Activated CD4-positive, alpha-beta T cell treated with anti-CD3 and anti-CD28 coated beads, Interleukin-2, Interleukin-4, amounts not matched to agents 100 ng/mL and 50 ng/mL, durations not matched to agents 16 hours and 8 hours (primary cell): ENCODE data around the gene SCGN.
A peak's percentile ranks its signal among the peaks of the same experiment; 100 is the strongest.

ENCODE experiments used
- DNase-seq: peaks from one replicate; pipeline ENCODE4 v3.0.0-alpha.2; 2020; ENCODE audit warnings: low spot score

Gene SCGN

DNA sequence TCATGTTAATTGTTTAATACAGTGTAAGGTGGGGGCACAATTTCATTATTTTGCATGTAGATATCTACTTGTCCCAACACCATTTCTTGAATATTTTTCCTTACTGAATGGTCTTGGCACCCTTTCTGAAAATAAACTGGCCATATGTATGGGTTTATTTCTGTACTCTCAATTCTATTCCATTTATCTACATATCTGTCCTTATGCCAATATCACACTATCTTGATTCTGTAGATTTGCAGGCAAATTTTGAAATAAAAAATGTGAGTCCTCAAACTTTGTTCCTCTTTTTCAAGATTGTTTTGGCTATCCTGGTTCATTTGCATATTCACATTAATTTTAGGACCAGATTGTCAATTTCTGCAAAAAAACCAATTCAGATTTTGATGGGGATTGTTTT lies 34.8 kb downstream of the SCGN start:
- no peak for DNase-seq

DNA sequence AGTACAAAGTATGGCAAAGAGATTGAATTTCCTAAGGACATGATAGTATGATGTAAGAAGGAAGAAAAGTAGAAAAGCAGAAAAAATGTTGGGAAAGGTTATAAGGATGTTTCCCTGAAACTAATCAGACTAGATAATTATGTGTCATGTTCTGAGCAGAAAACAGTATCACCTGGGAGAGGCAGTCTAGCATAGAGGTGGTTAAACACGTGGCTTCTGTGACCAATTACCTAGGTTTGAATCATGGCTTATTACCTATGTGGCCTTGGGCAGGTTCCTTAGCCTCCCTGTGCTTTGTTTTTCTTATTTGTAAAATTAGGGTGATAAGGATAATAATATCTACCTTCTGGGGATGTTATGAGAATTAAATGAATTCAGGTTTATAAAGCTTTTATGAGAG lies 38.0 kb downstream of the SCGN start:
- DNase-seq = no peak

DNA sequence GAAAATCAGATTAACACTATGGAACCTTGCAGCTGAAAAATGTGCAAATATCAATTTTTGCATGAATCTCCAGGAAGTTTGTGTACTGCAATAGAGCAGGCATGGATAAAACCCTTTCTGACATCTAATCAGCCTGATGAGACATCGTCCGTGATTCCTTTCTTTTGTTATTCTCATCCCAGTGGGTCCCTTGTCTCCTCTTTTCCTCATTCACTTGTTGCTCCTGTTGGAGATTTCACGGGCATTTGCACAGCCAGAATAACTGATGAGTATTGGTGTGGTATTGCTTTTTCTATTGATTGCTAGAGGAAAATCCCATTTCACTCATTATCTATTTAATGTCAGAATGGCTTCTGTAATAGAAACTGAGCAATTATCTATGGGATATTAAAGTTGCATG lies 39.9 kb downstream of the SCGN start:
- no peak for DNase-seq

DNA sequence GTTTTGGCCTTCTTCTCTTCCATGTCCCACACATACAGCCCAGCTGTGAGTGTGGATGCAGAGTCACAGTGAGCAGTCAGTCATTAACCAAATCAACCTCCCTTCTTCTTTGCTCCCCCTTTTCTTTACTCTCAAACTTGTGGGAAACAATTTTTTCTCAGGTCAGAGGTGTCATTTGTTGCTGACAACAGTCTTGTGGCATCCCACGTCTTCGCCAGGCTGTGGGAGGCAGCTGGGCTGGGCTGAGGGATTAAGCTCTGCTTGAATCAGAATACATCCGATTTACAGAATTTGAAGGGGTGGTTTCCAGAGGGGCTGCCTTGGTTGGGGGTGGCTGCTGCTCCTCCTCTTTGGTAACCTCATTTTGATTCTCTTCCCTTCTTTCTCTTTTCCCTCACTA lies 40.5 kb downstream of the SCGN start:
- DNase-seq = no peak

DNA sequence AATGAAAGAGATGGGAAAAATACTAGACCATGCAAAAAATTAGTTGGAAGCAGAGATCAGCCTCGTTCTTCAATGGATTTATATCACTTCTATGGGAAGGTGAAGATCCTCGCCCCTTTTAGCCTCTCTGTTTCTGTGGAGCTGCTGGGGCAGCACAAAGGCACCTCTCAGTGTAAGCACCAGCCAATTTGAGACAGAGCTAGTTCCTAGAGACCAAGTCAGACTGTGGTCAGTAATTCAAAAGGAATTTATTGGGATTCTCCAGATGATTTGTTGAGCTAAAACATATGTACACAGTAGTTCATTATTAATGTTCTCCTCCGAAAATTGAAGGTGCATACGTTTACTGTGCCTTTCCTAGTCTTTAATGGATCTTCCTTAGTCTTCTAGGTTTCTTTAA lies 42.4 kb downstream of the SCGN start:
- DNase-seq = no peak

DNA sequence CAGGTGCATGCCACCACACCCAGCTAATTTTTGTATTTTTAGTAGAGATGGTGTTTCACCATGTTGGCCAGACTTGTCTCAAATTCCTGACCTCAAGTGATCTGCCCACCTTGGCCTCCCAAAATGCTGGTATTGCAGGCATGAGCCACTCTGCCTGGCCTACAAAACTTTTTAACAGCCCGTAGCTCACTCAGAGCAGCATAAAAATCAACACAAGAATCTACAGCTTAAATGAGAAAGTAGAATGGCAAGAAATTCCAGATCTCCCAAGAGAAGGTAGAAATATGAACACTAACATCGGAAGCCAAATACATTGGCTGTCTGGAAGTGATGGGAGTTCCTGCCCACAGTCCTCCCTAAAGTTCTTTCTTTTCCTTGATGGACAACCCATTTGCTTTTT lies 43.7 kb downstream of the SCGN start:
- no peak for DNase-seq

DNA sequence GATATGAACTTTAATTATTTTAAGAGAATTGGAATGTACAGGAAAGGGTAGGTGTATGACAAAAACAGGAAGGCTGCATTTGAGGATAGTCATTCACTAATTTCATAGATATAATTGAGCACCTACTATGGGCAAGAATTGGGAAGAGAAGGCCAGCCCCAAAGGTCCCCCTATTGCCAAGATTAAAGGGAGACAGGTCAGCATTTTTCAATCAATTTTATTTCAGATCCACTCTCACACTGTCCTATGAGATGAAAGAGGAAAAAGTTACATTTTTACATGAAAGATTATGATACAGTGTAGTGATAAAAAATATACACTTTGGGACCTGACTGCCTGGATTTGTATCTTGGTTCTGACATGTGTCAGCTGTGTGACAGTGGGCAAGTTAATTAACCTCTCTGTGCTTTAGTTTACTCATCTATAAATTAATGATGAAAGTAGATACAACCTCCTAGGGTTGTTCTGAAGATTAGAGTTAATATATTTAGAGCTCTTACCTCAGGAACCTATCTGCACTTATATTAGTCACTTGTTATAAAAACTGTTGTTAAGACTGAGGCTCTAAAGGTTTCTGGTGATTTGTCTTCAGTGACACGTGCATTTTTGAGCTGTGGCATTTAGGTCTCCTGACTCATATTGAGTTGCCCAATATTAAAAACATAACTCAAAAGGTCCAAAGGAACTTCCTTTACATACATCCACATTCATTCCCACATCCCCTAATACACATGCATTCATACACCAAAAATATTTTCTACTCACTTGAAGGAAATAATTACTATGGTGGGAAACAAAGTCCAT lies 45.7 kb downstream of the SCGN start:
- no peak for DNase-seq

DNA sequence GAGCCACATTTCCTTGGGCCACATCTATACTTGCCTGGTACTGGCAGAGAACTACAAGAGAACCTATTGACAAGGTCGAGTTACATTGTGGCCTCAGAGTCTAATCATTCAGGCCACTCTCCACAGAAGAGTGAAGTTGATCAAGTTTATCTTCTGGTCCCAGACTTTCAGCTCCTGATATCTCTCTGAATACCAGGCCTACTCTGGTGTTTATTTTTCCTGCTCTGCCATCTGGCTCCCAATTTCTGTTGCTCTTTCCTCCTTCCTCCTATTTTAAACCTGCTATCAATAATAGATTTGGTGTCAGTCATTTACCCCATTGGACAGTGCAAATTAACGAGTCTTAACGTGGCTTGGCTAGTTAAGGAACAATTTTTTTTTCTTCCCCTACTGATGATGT lies 46.6 kb downstream of the SCGN start:
- DNase-seq = no peak

DNA sequence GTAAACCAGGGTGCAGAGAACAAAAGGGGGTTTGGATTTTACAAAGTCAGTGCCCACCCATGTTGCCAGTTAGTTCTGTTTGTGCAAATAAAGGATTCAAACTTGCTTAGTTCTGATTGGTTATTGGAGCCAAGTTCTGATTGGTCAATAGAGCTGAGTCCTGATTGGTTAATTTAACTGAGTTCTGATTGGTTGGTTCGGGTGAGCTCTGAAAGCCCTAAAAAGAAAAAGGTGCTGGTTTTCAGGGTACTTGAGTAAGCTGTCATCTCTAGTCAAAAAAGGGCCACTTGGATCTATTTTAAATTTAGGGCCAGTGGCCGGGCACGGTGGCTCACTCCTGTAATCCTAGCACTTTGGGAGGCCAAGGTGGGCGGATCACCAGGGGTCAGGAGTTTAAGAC lies 47.6 kb downstream of the SCGN start:
- no peak for DNase-seq

DNA sequence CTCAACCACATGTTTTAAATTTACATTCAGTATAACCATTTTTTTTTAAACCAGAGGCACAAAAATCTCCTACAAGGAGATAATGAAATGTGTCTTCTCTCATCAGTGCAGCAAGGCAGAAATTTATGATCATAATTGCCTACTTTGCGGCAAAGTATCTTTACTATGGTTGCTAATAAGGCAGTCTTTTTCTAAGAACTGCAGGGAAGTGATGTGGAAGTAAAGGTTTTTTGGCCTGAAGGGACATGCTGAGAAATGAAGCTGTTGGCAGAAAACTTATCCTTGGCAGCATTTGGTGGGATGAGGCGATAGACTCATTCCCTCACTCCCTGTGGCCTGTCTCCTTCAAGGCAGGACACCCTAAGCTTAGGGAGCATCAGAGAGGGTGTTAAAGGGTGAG lies 48.7 kb downstream of the SCGN start:
- no peak for DNase-seq

DNA sequence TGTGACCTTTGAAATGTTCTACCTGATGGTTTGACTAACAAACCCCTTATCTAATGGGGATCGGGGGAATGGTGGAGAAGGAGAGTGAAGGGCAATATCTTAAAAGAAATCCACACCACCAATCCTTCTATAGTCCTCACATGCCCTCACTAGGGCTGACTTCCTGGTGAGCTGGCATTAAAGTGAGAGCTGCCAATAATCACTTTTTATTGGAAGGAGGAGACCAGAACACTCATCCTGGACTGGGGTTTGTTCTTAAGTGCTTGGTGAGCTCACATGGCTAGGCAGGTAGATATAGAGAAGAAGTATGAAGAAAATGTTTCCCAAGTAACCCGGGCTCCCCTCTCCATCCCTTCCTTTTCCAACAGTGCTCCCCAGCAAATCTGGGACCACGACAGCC lies 49.8 kb downstream of the SCGN start:
- no peak for DNase-seq

DNA sequence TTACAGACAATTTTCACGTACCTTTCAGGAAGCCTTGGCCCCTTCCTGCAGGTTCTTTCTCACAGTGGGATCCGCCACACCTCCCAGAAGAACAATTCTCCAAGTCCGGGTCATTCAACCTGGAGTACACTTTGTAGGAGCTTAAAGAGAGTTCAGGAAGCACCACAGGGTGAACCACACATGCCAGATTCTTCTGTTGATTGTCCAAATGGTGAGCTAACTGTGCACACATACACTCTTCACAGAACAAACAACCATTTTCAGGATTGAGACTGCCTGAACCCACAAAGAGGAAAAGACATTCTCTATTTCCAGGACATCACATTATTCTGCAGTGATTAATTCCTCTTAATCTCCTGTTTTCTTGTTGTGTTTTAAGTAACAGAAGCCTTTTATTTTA lies 51.0 kb downstream of the SCGN start:
- DNase-seq = no peak

DNA sequence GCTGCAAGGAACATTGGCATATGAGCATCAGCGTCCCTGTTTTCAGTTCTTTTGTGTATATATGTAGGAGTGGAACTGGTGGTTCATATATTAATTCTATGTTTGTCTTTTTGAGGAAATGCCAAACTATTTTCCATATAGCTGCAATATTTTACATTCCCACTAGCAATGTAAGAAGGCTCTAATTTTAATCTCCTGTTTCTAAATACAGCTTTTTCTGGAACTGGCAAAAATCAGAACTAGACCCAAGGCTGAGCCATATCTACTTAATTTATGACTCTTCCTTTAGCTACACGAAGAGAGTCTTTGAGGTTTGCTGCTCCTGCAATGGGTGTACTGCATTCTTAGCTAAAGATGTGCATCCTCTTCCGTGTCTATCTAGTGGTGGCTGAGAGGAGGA lies 52.0 kb downstream of the SCGN start:
- DNase-seq = no peak

DNA sequence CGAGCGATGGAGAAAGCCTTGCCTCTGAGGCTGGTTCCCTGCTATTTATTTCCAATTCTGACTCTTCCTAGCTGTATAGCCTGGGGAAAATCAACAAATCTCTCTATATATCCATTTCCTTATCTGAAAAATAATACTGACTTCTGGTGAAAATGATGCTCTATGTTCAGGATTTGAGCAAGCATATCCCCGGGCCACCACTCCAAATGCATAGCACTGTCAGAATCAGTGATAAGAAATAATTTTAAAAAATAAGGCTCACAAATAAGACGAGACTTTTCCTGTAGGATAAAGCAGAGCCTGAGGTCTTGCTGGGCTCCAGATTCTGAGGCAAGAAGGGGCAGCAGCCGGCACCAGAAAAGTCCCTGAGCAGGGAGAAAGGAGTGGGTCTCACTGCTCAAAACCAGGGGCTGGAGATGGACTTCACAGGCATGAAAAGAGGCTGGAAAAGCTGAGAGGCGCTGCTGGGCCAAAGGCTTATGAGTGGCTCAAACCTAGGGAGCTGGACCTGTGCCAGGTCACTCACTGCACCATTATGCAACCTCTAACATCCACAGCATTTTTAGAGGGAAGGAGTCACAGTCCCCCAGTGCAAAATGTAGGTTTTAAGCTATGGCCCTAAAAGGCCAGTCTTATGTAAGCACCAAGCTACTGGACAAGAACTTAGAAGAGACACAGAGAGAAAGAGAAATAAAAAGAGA lies 54.4 kb downstream of the SCGN start:
- no peak for DNase-seq

DNA sequence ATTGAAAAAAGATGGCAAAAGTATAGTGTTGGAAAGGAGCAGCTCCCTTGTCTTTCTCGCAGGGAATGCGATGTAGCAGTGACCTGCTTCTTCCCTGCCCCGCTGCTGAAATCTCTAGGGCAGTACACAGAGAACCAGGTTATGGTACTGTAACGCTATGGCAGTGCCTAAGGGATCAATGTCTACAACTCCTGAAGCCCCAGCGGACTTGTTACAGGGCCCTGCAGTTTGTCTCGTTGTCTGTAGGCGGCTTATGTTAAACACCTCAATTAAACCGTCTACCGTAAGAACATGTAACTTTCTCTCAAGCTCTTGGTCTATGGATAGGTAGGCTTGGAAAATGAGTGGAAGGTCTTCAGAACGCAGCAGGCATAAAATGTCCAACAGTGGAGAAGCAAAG lies 57.7 kb downstream of the SCGN start:
- DNase-seq = no peak

DNA sequence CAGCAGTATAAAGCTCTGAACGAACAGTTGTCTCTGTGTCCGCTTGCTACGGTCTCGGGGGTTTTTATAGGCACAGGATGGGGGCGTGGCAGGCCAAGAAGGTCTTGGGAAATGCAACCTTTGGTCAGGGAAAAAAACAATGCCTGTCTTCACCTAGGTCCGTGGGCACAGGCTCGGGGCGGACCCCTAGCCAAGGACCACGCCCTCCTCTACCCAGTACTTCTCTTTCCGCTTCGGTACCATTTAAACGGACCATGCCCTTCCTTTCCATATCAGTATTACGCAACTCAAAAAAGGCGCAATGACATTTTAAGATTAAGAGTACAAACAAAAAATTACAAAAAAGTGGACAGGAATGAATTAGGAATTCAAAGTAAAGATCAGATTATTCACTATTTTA lies 58.3 kb downstream of the SCGN start:
- DNase-seq = no peak

DNA sequence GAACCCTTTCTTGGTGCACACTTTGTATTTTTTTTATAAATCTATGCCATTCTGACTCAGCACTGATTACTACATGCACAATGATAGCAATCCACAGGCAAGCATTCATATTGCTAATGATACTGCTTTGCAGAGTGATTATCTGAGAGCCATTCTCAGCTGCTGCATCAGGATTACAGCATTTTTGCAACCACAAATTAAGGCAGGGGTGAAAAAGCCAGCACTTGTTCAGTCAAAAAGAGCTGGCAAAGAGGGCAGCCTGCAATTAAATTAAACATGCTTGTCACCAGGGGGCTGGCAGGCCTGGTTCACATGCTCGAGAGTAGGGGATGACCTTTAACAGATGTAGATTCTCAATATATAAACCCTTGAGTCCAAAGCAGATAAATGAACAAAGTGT lies 61.8 kb downstream of the SCGN start:
- no peak for DNase-seq

DNA sequence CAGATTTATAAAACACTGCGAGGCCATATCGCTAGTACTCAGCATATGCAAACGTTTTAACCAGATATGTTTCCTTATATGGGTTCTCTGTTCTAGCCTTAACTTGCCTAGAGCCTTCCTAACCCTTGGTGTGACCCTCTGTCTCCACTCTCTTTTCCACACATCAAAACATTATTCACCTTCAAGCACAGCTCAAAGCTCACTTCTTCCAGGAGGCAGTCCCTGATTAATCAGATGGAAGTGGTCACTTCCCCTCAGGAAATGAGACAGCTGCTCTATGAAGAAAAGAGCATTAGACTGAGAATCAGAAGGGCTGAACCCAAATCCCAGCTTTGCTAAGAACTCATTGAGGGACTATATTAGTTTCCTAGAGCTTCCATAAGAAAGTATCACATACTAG lies 62.8 kb downstream of the SCGN start:
- no peak for DNase-seq

DNA sequence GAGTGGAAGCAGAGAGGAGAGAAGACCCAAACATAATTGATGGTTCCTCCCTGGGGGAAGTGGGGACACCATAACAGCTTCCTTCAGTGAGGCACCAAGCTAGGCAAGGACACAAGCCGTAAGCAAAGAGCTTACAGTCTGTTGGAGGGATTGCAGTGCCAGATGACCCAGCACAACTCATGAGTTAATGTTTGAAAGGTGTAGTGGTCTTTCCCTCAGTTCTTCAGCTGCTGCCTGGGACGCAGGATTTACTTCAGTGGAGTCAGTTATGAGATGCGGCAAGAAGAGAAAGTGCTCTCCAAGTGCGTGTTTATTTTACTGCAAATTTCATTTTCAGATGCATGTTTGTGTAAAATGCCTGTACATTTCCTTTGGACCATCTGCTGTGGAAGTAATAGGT lies 63.8 kb downstream of the SCGN start:
- no peak for DNase-seq

DNA sequence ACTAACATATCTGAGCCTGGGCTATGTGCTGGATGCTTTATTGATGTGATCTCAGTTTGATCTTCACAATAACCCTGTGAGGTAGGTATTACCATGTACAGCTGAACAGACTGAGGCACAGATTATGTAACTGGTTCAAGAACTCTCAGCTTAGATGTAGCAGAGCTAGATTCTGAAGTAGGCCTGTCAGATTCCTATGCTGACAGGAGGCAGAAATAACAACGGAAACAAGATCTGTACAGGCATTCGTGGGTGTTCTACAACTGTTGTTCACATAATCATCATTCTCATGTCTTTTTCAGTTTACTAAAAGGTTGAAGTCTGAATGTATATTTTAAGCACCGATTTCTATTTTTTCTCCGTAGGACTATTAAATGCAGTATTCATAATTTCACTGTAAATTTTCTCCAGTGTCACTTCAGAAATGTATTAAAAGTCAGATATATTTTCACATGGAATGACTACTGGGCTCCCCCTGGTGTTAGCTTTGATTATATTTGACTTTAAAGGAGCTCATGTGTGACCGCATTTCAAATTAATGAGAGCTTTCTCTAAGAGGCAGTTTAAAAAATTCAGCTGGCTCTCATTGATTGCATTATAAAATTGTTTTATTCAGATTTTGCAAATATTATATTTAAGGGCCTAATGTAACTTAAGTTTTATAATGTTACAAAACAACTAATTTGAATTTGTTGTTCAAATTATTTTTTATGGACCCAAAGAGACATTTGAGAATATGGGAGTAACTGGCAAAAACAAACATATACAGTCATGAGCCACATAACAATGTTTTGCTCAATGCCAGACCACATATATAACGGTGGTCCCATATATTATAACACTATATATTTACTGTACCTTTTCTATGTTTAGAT lies 66.1 kb downstream of the SCGN start:
- DNase-seq = peak; percentile 27

DNA sequence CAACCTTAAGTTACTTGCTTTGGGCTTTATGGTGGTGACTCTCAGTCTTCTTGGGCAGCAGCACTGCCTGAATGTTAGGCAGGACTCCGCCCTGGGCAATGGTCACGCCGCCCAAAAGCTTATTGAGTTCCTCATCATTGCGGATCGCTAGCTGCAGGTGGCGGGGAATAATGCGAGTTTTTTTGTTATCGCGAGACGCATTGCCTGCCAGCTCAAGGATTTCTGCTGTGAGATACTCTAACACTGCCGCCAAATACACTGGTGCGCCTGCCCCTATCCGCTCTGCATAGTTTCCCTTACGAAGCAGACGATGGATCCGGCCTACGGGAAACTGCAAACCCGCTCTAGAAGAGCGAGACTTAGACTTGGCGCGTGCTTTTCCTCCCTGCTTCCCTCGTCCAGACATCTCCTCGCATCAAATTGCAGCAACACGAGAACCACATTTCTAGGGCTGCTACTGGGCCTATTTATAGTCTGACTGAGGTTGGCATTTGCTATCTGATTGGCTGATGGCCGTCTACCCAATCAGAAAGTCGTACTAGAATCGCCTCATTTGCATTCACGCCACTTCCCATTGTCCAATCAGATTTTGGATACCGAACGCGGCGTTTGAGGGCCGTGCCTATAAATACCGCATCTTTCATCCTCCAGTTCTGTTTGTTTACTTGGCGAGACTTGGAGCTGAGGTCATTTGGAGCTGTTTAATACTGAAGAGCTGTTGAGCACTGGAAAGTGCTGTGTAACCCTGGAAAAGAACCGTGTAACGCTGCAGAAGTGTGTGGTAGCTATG lies 74.3 kb downstream of the SCGN start:
- DNase-seq = no peak

DNA sequence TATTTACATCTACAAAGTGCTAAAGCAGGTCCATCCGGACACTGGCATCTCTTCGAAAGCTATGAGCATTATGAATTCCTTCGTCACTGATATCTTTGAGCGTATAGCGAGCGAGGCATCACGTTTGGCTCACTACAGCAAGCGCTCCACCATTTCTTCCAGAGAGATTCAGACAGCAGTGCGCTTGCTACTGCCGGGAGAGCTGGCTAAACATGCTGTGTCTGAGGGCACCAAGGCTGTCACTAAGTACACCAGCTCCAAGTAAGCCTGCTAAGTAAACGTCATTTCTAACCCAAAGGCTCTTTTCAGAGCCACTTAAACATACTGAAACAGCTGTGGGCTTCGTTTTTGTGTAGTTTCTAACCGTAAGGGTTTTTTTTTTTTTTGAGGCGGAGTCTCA lies 75.0 kb downstream of the SCGN start:
- no peak for DNase-seq
